Hepatocyte (in vitro differentiated cells): Measurements from ENCODE around the gene FBXW11. TPM values are rescaled to one million over a fixed set of nuclear protein-coding genes. Genes with fewer than 3 reads are reported as not detected.

Experiments
- DNase-seq: peaks from one replicate; pipeline ENCODE4 v3.0.0-alpha.2; 2016; ENCODE audit warnings: low spot score
- H2AFZ ChIP-seq: fragments of 200-600 bp; sonication (generic); 2 replicates; pipeline ENCODE4 v1.6.0; 2016; ENCODE audit warnings: antibody characterized with exemption, mild to moderate bottlenecking
- H3K27ac ChIP-seq: fragments of 200-600 bp; sonication (generic); 2 replicates; pipeline ENCODE4 v1.5.1; 2016; ENCODE audit warnings: mild to moderate bottlenecking
- H3K27me3 ChIP-seq: fragments of 200-600 bp; sonication (generic); 2 replicates; pipeline ENCODE4 v1.6.1; 2016
- H3K36me3 ChIP-seq: fragments of 200-600 bp; sonication (generic); replicated peaks from 2 replicates; pipeline ENCODE4 v1.5.1; 2016; ENCODE audit warnings: low read depth; ENCODE audit not compliant: insufficient read depth
- H3K4me1 ChIP-seq: fragments of 200-600 bp; sonication (generic); 2 replicates; pipeline ENCODE4 v1.5.1; 2016; ENCODE audit warnings: mild to moderate bottlenecking, moderate library complexity; ENCODE audit not compliant: insufficient read depth
- H3K4me2 ChIP-seq: fragments of 200-600 bp; sonication (generic); 2 replicates; pipeline ENCODE4 v1.6.0; 2016
- H3K4me3 ChIP-seq: fragments of 200-600 bp; sonication (generic); 2 replicates; pipeline ENCODE4 v1.5.1; 2016; ENCODE audit warnings: mild to moderate bottlenecking
- H3K79me2 ChIP-seq: fragments of 200-600 bp; sonication (generic); 2 replicates; pipeline ENCODE4 v1.6.0; 2017; ENCODE audit warnings: mild to moderate bottlenecking
- H3K9me2 ChIP-seq: fragments of 200-600 bp; sonication (generic); replicated peaks from 2 replicates; pipeline ENCODE4 v1.6.0; 2017; ENCODE audit warnings: mild to moderate bottlenecking; ENCODE audit not compliant: insufficient read depth
- H3K9me3 ChIP-seq: fragments of 200-600 bp; sonication (generic); 2 replicates; pipeline ENCODE4 v1.5.1; 2016; ENCODE audit warnings: low read depth, mild to moderate bottlenecking
- H4K20me1 ChIP-seq: fragments of 200-600 bp; sonication (generic); 2 replicates; pipeline ENCODE4 v1.6.0; 2016; ENCODE audit warnings: mild to moderate bottlenecking; ENCODE audit not compliant: insufficient read depth, poor library complexity, severe bottlenecking
- EZH2 ChIP-seq: fragments of 200-600 bp; sonication (generic); IDR thresholded peaks from 2 replicates; pipeline ENCODE4 v1.6.1; 2016; ENCODE audit warnings: antibody characterized with exemption, mild to moderate bottlenecking, borderline replicate concordance
- EZH2phosphoT487 ChIP-seq: fragments of 200-600 bp; sonication (generic); IDR thresholded peaks from one replicate; pipeline ENCODE4 v1.6.1; 2018; ENCODE audit warnings: antibody characterized with exemption, mild to moderate bottlenecking, low read depth, moderate library complexity; ENCODE audit not compliant: unreplicated experiment, severe bottlenecking
- WGBS: methylation state at CpG from one replicate; pipeline ENCODE4 v1.1.6; 2016; ENCODE audit warnings: low lambda C conversion rate; ENCODE audit errors: missing lambda C conversion rate; 5-methylcytosine and 5-hydroxymethylcytosine counted together
- polyA plus RNA-seq: library from polyadenylated mRNA; unstranded; fragments of >200 nt; fragmentation: Nextera tagmentation; extraction: Ambion mirVana; gene quantifications from 2 replicates; pipeline ENCODE4 v1.2.1, GENCODE V29; 2016
- total RNA-seq: library from RNA; depleted of rRNA; stranded (reverse); fragments of >200 nt; gene quantifications from 2 replicates; pipeline ENCODE4 v1.2.3, GENCODE V29; 2014
- TF ChIP-seq, protein P1 (sequence below): fragments of 200-600 bp; sonication (generic); IDR thresholded peaks from 2 replicates; pipeline ENCODE4 v1.5.1; 2016; ENCODE audit warnings: antibody characterized with exemption, mild to moderate bottlenecking; ENCODE audit not compliant: poor library complexity

FBXW11 gene
- total and polyA plus RNA-seq, 2 experiments from 2014 or later, result 38.0 to 73.4 TPM

DNA sequence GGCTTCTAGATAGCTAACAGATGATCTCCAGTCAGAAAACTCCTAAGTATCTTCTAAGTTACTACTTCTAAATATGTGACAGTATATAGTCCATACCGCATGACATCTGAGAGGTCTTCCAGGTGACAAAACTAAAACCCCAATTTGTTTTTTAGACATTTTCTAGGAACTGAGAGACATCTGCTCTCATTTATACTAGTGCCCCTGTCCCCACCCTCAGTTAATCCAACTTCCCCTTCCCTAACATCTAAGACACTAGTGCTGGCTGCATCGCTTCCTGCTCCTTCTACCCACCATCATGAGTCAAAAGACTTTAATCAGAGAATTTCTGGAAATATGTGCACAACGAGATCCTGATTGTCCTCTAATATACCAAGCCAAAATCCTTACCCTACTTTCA is 37.9 kb downstream of the FBXW11 start:
- no peak overlapping the region for H3K27ac ChIP-seq
- H4K20me1 ChIP-seq, result peaks cover 88% of the 10 kb centered on the region
- H2AFZ ChIP-seq, result no peak overlapping the region
- H3K79me2 ChIP-seq, result peaks cover 97% of the 10 kb centered on the region
- no peak for TF ChIP-seq EZH2
- TF ChIP-seq EZH2phosphoT487, result no peak
- TF ChIP-seq, protein P1, sequence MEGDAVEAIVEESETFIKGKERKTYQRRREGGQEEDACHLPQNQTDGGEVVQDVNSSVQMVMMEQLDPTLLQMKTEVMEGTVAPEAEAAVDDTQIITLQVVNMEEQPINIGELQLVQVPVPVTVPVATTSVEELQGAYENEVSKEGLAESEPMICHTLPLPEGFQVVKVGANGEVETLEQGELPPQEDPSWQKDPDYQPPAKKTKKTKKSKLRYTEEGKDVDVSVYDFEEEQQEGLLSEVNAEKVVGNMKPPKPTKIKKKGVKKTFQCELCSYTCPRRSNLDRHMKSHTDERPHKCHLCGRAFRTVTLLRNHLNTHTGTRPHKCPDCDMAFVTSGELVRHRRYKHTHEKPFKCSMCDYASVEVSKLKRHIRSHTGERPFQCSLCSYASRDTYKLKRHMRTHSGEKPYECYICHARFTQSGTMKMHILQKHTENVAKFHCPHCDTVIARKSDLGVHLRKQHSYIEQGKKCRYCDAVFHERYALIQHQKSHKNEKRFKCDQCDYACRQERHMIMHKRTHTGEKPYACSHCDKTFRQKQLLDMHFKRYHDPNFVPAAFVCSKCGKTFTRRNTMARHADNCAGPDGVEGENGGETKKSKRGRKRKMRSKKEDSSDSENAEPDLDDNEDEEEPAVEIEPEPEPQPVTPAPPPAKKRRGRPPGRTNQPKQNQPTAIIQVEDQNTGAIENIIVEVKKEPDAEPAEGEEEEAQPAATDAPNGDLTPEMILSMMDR, result no peak
- no peak for DNase-seq
- no peaks in the 10 kb centered on the region for H3K9me2 ChIP-seq
- H3K9me3 ChIP-seq, result no peaks in the 10 kb centered on the region
- no peak overlapping the region for H3K4me2 ChIP-seq
- 96% methylated on average over 3 of the region's 3 CpGs for WGBS
- no peaks in the 10 kb centered on the region for H3K27me3 ChIP-seq
- H3K4me1 ChIP-seq, result peaks cover 4% of the 10 kb centered on the region
- H3K36me3 ChIP-seq, result no peaks in the 10 kb centered on the region
- H3K4me3 ChIP-seq, result no peak overlapping the region

DNA sequence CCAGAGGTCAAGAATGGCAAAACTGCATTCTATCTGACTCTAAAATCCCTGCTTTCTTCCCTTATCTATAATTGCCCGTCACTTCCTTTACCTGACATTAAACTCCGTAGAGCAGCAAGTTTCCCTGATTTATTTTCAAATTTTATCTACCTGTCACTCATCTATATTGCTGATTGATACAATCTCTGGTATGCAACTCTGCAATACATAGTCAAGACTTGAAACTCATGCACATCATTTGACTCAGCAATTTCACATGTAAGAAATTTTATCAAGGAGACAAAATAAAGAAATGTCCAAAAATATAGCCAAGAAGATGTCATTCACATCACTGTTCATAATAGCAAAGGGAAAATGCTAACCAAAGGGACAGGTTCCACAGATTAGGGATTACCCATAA is 39.5 kb downstream of the FBXW11 start:
- Histone ChIP-seq H3K79me2 (peaks cover 97% of the 10 kb centered on the region), H4K20me1 (peaks cover 88% of the 10 kb centered on the region), H3K36me3 (no peaks in the 10 kb centered on the region), H3K27me3 (no peaks in the 10 kb centered on the region), H3K4me3 (no peak overlapping the region), H3K4me1 (peaks cover 4% of the 10 kb centered on the region), H3K9me2 (no peaks in the 10 kb centered on the region), H3K4me2 (no peak overlapping the region), H3K27ac (no peak overlapping the region), H3K9me3 (no peaks in the 10 kb centered on the region), H2AFZ (no peak overlapping the region)
- WGBS, result 50% methylated on average over 2 of the region's 2 CpGs
- DNase-seq, result no peak
- TF ChIP-seq EZH2phosphoT487 (no peak), EZH2 (no peak)
- TF ChIP-seq, protein P1, result no peak

DNA sequence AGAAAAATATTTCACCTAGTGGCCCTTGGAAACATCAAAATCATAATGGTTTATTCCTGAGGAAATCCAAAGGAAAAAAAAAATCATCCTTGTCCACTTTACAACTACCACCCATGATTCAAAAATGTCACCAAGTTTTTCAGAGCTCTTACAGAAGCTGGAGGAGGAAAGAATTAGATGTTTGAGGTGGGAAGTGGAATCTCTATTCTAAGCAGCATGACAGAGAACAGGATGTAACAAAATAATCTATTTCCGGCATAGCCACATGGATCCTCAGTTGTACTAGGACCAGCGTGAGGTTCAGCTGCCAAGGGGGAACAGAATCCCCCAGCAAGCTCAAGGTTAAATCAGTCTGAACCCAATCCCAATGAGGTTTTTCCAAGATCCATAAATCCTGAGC is 40.2 kb downstream of the FBXW11 start:
- no peak overlapping the region for H2AFZ ChIP-seq

More for the DNA sequence above, 40.2 kb downstream of the FBXW11 start:
- 81% methylated on average over 2 of the region's 2 CpGs for WGBS
- Histone ChIP-seq H3K27ac (no peak overlapping the region), H3K4me2 (no peak overlapping the region), H3K36me3 (no peaks in the 10 kb centered on the region), H3K27me3 (no peaks in the 10 kb centered on the region), H3K4me1 (peaks cover 4% of the 10 kb centered on the region), H3K79me2 (peaks cover 97% of the 10 kb centered on the region), H3K9me2 (no peaks in the 10 kb centered on the region), H4K20me1 (peaks cover 87% of the 10 kb centered on the region), H3K4me3 (no peak overlapping the region), H3K9me3 (no peaks in the 10 kb centered on the region)
- no peak for DNase-seq
- TF ChIP-seq, protein P1, result no peak
- TF ChIP-seq EZH2phosphoT487 (no peak), EZH2 (no peak)
